Neutrophil (primary cell): ENCODE results near the gene SH3RF1.

Experiments
- H3K27ac ChIP-seq: fragments of 200-600 bp; sonication (generic); 2 replicates; pipeline ENCODE4 v1.5.1; 2016; ENCODE audit warnings: mild to moderate bottlenecking, moderate library complexity
- H3K27me3 ChIP-seq: fragments of 200-600 bp; sonication (generic); 2 replicates; pipeline ENCODE4 v1.6.0; 2016; ENCODE audit warnings: mild to moderate bottlenecking
- H3K36me3 ChIP-seq: fragments of 200-600 bp; sonication (generic); 2 replicates; pipeline ENCODE4 v1.5.1; 2017
- H3K4me1 ChIP-seq, 2 experiments: fragments of 200-600 bp in 1 of 2; sonication (generic) in 1 of 2; 1 replicate in 1 of 2; 2 replicates in 1 of 2; pipeline versions ENCODE4 v1.5.1 to v1.6.1; 2013 to 2016; ENCODE audit warnings: low read depth in 1 of 2, low read length in 1 of 2, mild to moderate bottlenecking in 1 of 2, moderate library complexity in 1 of 2; ENCODE audit not compliant: control insufficient read depth in 1 of 2, insufficient read depth in 1 of 2
- H3K4me3 ChIP-seq, 2 experiments: fragments of 200-600 bp in 1 of 2; sonication (generic) in 1 of 2; 1 replicate in 1 of 2; 2 replicates in 1 of 2; pipeline ENCODE4 v1.5.1; 2013 to 2016; ENCODE audit warnings: low read depth in 1 of 2, low read length in 1 of 2, mild to moderate bottlenecking in 1 of 2, moderate library complexity in 1 of 2
- H3K9me3 ChIP-seq: fragments of 200-600 bp; sonication (generic); 2 replicates; pipeline ENCODE4 v1.5.1; 2016
- CTCF ChIP-seq: fragments of 200-600 bp; sonication (generic); IDR thresholded peaks from 2 replicates; pipeline ENCODE4 v1.5.1; 2016; ENCODE audit warnings: antibody characterized with exemption

Gene SH3RF1

DNA sequence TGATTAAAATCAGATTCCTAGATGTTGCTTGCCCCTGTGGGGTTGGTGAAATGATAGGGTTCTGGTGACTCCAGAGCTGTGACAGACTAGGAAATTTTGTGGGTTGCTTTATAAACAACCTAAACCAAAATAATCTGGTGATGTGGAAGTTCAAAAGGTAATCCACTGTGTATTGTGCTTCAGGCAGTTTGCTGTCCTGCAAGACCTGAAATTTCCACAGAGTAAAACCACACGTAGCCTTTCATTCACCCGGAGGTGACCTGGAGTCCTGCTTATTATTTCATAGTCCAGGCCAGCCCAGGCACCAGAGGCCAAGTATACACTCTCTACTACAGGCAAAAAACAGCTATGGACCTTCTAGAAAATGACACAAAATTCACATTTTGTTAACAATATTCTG, 146.1 kb downstream of the SH3RF1 start:
- Histone ChIP-seq H3K27ac (no peak overlapping the region), H3K9me3 (no peaks in the 10 kb centered on the region), H3K4me3 (no peak overlapping the region), H3K36me3 (peaks cover 24% of the 10 kb centered on the region), H3K4me1 (no peaks in the 10 kb centered on the region), H3K27me3 (no peaks in the 10 kb centered on the region)
- TF ChIP-seq CTCF = no peak

DNA sequence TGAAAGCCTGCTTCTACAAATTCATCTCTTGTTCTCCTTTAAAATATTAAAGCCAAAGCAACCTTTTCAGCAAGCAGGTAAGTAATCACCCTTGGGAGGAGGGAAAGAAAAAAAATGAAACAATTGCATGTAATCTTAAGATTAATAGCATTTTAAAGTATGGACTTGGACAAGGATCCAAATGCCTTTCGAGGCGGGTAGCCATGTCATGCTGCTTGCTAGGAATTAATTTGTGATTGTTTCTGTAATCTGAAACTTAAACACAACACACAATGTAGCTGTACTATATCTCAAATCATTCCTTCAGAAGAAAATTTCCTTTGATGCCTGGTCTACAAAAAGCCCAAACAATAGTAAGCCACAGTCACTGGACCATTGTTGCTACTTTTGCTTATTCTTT, 148.3 kb downstream of the SH3RF1 start:
- no peaks in the 10 kb centered on the region for H3K27me3 ChIP-seq
- H3K36me3 ChIP-seq = peaks cover 22% of the 10 kb centered on the region
- no peaks in the 10 kb centered on the region for H3K4me1 ChIP-seq
- no peak for TF ChIP-seq CTCF
- H3K4me3 ChIP-seq = no peak overlapping the region
- H3K9me3 ChIP-seq = no peaks in the 10 kb centered on the region
- no peak overlapping the region for H3K27ac ChIP-seq

DNA sequence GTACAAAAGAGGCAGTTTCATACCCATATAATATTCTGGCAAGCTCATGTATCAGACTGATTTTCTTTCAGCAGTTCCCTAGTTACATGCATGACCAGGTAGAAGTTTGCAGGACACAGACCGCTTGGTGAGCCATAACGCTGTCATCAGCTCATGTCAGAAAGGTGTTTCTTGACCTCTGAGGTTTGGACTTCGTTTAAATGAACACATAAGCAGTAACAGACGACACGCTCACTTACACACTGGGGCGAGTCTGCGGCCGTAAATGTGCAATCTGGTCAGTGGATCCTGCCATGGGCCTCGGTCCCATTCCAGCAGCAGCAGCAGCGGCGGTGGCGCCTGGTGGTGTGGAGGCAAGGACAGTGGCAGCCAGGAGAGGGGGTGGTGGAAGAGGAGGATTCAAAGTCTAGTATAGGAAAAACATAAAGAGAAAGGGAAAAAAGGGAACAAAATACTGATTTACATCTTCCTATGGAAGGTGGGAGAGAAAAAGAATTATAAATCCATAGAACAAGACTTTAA, 148.8 kb downstream of the SH3RF1 start:
- H3K4me1 ChIP-seq = no peaks in the 10 kb centered on the region
- no peaks in the 10 kb centered on the region for H3K27me3 ChIP-seq
- H3K9me3 ChIP-seq = no peaks in the 10 kb centered on the region
- H3K4me3 ChIP-seq = no peak overlapping the region
- TF ChIP-seq CTCF = no peak
- no peak overlapping the region for H3K27ac ChIP-seq
- H3K36me3 ChIP-seq = peaks cover 27% of the 10 kb centered on the region

GRCh38 chr4:169120624-169121023, 150.1 kb downstream of the SH3RF1 start:
- Histone ChIP-seq H3K4me3 (no peak overlapping the region), H3K27ac (no peak overlapping the region), H3K27me3 (no peaks in the 10 kb centered on the region), H3K36me3 (peaks cover 38% of the 10 kb centered on the region), H3K9me3 (no peaks in the 10 kb centered on the region), H3K4me1 (no peaks in the 10 kb centered on the region)
- no peak for TF ChIP-seq CTCF

DNA sequence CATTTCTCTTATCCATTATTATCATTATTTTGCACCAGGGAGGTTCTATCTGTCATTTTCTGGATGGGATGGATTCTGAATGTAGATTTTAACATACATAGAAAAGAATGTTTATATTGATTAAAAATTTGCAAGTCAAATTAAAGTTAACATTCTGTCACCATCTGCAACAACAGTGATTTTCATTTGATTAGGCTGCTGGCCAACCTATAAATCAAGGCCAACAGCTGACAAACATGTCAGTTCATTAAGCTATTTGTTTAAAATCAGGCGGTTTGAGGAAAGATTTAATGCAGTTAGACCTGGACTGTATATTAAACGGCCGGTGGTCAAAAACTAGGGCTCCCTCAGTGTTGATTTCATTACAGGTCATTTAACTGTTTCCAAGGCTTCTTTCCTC, 151.2 kb downstream of the SH3RF1 start:
- Histone ChIP-seq H3K27ac (no peak overlapping the region), H3K4me3 (no peak overlapping the region), H3K36me3 (peaks cover 42% of the 10 kb centered on the region), H3K4me1 (no peaks in the 10 kb centered on the region), H3K27me3 (no peaks in the 10 kb centered on the region), H3K9me3 (no peaks in the 10 kb centered on the region)
- no peak for TF ChIP-seq CTCF

DNA sequence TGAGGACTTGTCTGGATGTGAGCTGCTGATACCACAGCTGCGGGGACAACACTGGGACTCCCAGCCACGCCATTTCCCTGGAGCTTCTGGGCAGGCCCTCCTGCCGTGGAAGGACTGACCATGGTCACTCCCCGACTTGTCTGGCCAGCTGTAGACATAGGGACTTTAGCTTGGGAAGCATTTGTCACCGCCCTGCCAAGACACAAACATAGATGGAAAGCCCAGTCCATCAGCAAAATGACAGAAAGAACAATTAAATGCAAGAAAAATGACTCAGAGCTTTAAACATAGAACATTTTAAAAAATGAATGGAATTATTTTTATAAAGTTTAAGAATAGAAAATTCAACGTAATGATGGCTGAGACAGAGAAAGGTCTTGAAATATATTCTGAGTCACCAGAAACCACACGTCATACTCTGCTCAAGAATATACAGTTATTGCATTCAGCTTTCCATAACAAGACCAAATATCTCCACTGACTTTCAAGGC, 153.1 kb downstream of the SH3RF1 start:
- no peaks in the 10 kb centered on the region for H3K4me1 ChIP-seq
- no peaks in the 10 kb centered on the region for H3K9me3 ChIP-seq
- no peak for TF ChIP-seq CTCF
- H3K27me3 ChIP-seq = no peaks in the 10 kb centered on the region
- H3K4me3 ChIP-seq = no peak overlapping the region
- H3K36me3 ChIP-seq = peaks cover 42% of the 10 kb centered on the region
- H3K27ac ChIP-seq = no peak overlapping the region
